ENCODE measurements around the gene FRMPD1. TPM values are rescaled to one million over a fixed set of nuclear protein-coding genes. Genes with fewer than 3 reads are reported as not detected.
A peak's percentile ranks its signal among the peaks of the same experiment; 100 is the strongest.

FRMPD1 gene
- total and polyA plus RNA-seq, 2 of the 4 experiments (the other 2 are of a cell fraction) = not detected

- no peak overlapping the region for H4K91ac ChIP-seq (ENCODE audit: insufficient read depth, low read depth, low read length)
- no peak overlapping the region for H2AK5ac ChIP-seq (ENCODE audit: low read depth, low read length)
- ChIA-PET POLR2A (ENCODE audit: unreplicated experiment) (no interaction called here), CTCF (no interaction called here)
- H4K8ac ChIP-seq (ENCODE audit: low read depth in 2 of 2, low read length in 2 of 2) = 0 out of 4 replicates have a peak overlapping the region, but pooled peaks of 1 of the 2 experiments have one; percentile 1
- H3K14ac ChIP-seq (replicated peaks; ENCODE audit: low read depth, low read length) = no peak overlapping the region
- in situ Hi-C loops (cut with MboI; ENCODE audit: low sequenced_read_pairs) (no loop called here), intact Hi-C loops (cut with micrococcal nuclease) (loop anchor here (2.0 to 10.0 kb wide), 6 partner anchors 37 to 657 kb away; partner anchors contain the start of gene EXOSC3), dilution Hi-C loops (cut with HindIII; ENCODE audit: low sequenced_read_pairs, unreplicated experiment) (no loop called here)
- H2AK9ac ChIP-seq (replicated peaks; ENCODE audit: low read depth, low read length, poor library complexity) = no peak overlapping the region
- no peak overlapping the region for H3K27ac ChIP-seq (ENCODE audit: insufficient read depth, low read length)
- no peak overlapping the region for H3K9ac ChIP-seq (ENCODE audit: low read depth, low read length)
- no peak overlapping the region for H3K4me2 ChIP-seq (ENCODE audit: low read depth, low read length)
- H2BK15ac ChIP-seq (ENCODE audit: low read depth, low read length) = no peak overlapping the region
- no peak overlapping the region; the same call in 1 of the 2 replicates for H2BK20ac ChIP-seq (ENCODE audit: low read depth, low read length)
- no peaks in the 10 kb centered on the region for H3K79me1 ChIP-seq (ENCODE audit: low read depth in 1 of 2, low read length in 2 of 2)
- peaks cover 8% of the 10 kb centered on the region for H3K4me1 ChIP-seq (ENCODE audit: control insufficient read depth, insufficient read depth, low read length)
- TF ChIP-seq, protein P1, sequence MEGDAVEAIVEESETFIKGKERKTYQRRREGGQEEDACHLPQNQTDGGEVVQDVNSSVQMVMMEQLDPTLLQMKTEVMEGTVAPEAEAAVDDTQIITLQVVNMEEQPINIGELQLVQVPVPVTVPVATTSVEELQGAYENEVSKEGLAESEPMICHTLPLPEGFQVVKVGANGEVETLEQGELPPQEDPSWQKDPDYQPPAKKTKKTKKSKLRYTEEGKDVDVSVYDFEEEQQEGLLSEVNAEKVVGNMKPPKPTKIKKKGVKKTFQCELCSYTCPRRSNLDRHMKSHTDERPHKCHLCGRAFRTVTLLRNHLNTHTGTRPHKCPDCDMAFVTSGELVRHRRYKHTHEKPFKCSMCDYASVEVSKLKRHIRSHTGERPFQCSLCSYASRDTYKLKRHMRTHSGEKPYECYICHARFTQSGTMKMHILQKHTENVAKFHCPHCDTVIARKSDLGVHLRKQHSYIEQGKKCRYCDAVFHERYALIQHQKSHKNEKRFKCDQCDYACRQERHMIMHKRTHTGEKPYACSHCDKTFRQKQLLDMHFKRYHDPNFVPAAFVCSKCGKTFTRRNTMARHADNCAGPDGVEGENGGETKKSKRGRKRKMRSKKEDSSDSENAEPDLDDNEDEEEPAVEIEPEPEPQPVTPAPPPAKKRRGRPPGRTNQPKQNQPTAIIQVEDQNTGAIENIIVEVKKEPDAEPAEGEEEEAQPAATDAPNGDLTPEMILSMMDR (conservative IDR thresholded peaks at IDR 0.05; ENCODE audit: low read depth, low read length) = peak; percentile 79
- no peak for TF ChIP-seq BHLHE40 (IDR thresholded peaks at IDR 0.05; ENCODE audit: low read depth, low read length)
- TF ChIP-seq SMC3 (IDR thresholded peaks at IDR 0.05; ENCODE audit: low read depth, low read length) = peak; percentile 64
- TF ChIP-seq MXI1 (IDR thresholded peaks at IDR 0.05; ENCODE audit: borderline replicate concordance, low read depth, low read length) = no peak
- peak; percentile 81 for TF ChIP-seq RAD21 (IDR thresholded peaks at IDR 0.05; ENCODE audit: low read length)
- H3K4me3 ChIP-seq (ENCODE audit: insufficient read depth, low read depth, low read length) = no peak overlapping the region
- H3K9me3 ChIP-seq (ENCODE audit: control insufficient read depth, insufficient read depth, low read length) = no peaks in the 10 kb centered on the region
- H3K9me1 ChIP-seq (ENCODE audit: insufficient read depth, low read length) = no peaks in the 10 kb centered on the region
- no peaks in the 10 kb centered on the region for H3K36me3 ChIP-seq (ENCODE audit: control insufficient read depth, insufficient read depth, low read length)
- BruUV-seq (replicated peaks) = no TSS peak
- no peak overlapping the region for H3K23ac ChIP-seq (ENCODE audit: low read depth, low read length)
- no peak overlapping the region for H3K4ac ChIP-seq (ENCODE audit: low read depth, low read length)
- WGBS, 2 experiments (ENCODE audit: extremely low coverage in 2 of 2, insufficient read length in 1 of 2) = no CpG with 5 or more reads among the region's 3 CpGs
- no peak overlapping the region for H2BK120ac ChIP-seq (ENCODE audit: low read depth, low read length)
- no peak overlapping the region for H4K5ac ChIP-seq (ENCODE audit: low read depth, low read length)
- H2BK5ac ChIP-seq (ENCODE audit: low read depth, low read length, poor library complexity, severe bottlenecking) = no peak overlapping the region
- H3K18ac ChIP-seq (ENCODE audit: low read depth, low read length) = no peak overlapping the region
- peak; percentile 85 for ATAC-seq (ENCODE audit: low read depth)
- peaks cover 6% of the 10 kb centered on the region; the same call in 1 of the 2 replicates for H4K20me1 ChIP-seq (ENCODE audit: insufficient read depth, low read length)
- H3K27me3 ChIP-seq (ENCODE audit: control insufficient read depth, insufficient read depth, low read length) = peaks cover 21% of the 10 kb centered on the region
- peak overlapping the region; percentile 9 for H2AFZ ChIP-seq (replicated peaks; ENCODE audit: low read length, poor library complexity)
- DNase-seq = peak; percentile 78
- no peak overlapping the region for H3K56ac ChIP-seq (ENCODE audit: extremely low read depth, insufficient read depth, low read length)
Observed at GRCh38 chr9:37747271-37747753, 96.6 kb downstream of the FRMPD1 start.

All from IMR-90 (cell line).